H1 (cell line): ENCODE results near the gene DISP3. TPM values are rescaled to one million over a fixed set of nuclear protein-coding genes. Genes with fewer than 3 reads are reported as not detected.

Experiments
- CTCF ChIA-PET: fragments of 300-600 bp; sonication (Branson Sonifier 250); formaldehyde crosslinking; loops from one replicate; lab custom pipeline; 2021; ENCODE audit not compliant: partially characterized antibody; lab: Charles Lee
- POLR2A ChIA-PET: fragments of 300-600 bp; sonication (Branson Sonifier 250); formaldehyde crosslinking; loops from one replicate; lab custom pipeline; 2021; ENCODE audit warnings: inconsistent platforms; ENCODE audit not compliant: partially characterized antibody; lab: Charles Lee
- DNase-seq, 2 experiments: peaks; one replicate each; pipeline versions ENCODE4 v3.0.0 to v3.0.0-alpha.2; 2010 to 2022; ENCODE audit warnings: low spot score in 2 of 2, low read depth in 1 of 2, mixed read lengths in 1 of 2
- FAIRE-seq: peaks from 2 replicates; lab custom pipeline; 2011; peaks lifted over from hg19 to GRCh38; lab: Jason Lieb, UNC
- H2AFZ ChIP-seq: 2 replicates; pipeline ENCODE4 v1.8.1; 2012; ENCODE audit warnings: low read length, inconsistent platforms
- H2AK5ac ChIP-seq: 2 replicates; pipeline ENCODE4 v1.6.1; 2013; ENCODE audit warnings: low read depth, low read length
- H2BK120ac ChIP-seq: replicated peaks from 2 replicates; pipeline ENCODE3; 2013; ENCODE audit warnings: low read depth, low read length, inconsistent platforms
- H2BK12ac ChIP-seq: 2 replicates; pipeline ENCODE4 v1.6.1; 2013; ENCODE audit warnings: low read depth, low read length
- H2BK15ac ChIP-seq: 2 replicates; pipeline ENCODE4 v1.6.1; 2013; ENCODE audit warnings: low read length
- H2BK20ac ChIP-seq: 2 replicates; pipeline ENCODE4 v1.6.1; 2013; ENCODE audit warnings: low read length
- H2BK5ac ChIP-seq: 2 replicates; pipeline ENCODE4 v1.6.1; 2013; ENCODE audit warnings: low read depth, low read length
- H3K14ac ChIP-seq: 2 replicates; pipeline ENCODE4 v1.6.1; 2013; ENCODE audit warnings: inconsistent platforms; ENCODE audit not compliant: insufficient read length
- H3K18ac ChIP-seq: 2 replicates; pipeline ENCODE4 v1.6.1; 2013; ENCODE audit warnings: low read length; ENCODE audit errors: extremely low read depth
- H3K23ac ChIP-seq: 2 replicates; pipeline ENCODE4 v1.6.1; 2013; ENCODE audit warnings: inconsistent platforms; ENCODE audit not compliant: insufficient read length
- H3K23me2 ChIP-seq: 2 replicates; pipeline ENCODE4 v1.6.1; 2013; ENCODE audit warnings: low read depth, low read length
- H3K27ac ChIP-seq: 2 replicates; pipeline ENCODE4 v1.6.1; 2011; ENCODE audit warnings: low read depth, low read length, inconsistent platforms
- H3K27me3 ChIP-seq, 4 experiments: replicated peaks in 1 of 4; 1 replicate in 1 of 4; 2 replicates in 3 of 4; pipeline versions ENCODE4 v1.6.1 to v1.8.1; 2011 to 2013; ENCODE audit warnings: low read length in 3 of 4, mild to moderate bottlenecking in 3 of 4, inconsistent platforms in 2 of 4, mixed read lengths in 2 of 4, moderate library complexity in 1 of 4; ENCODE audit not compliant: control insufficient read depth in 3 of 4, insufficient read depth in 3 of 4; ENCODE audit errors: extremely low read depth in 1 of 4
- H3K36me3 ChIP-seq, 4 experiments: 2 replicates each; pipeline versions ENCODE4 v1.6.1 to v1.8.1; 2011 to 2013; ENCODE audit warnings: mild to moderate bottlenecking in 4 of 4, low read length in 3 of 4, moderate library complexity in 2 of 4, control low read depth in 1 of 4, inconsistent platforms in 1 of 4; ENCODE audit not compliant: insufficient read depth in 4 of 4, control insufficient read depth in 2 of 4
- H3K4ac ChIP-seq: replicated peaks from 2 replicates; pipeline ENCODE3; 2013; ENCODE audit warnings: low read length, low read depth, mixed read lengths, inconsistent platforms; ENCODE audit not compliant: insufficient read length
- H3K4me1 ChIP-seq, 4 experiments: replicated peaks in 1 of 4; 1 replicate in 1 of 4; 2 replicates in 3 of 4; pipeline versions ENCODE4 v1.6.1 to v1.8.1; 2011 to 2013; ENCODE audit warnings: low read length in 3 of 4, inconsistent platforms in 2 of 4, mixed read lengths in 1 of 4; ENCODE audit not compliant: insufficient read depth in 4 of 4, control insufficient read depth in 3 of 4
- H3K4me2 ChIP-seq, 2 experiments: 2 replicates each; pipeline versions ENCODE4 v1.6.1 to v1.8.1; 2011 to 2013; ENCODE audit warnings: low read depth in 2 of 2, low read length in 2 of 2, control low read depth in 1 of 2, inconsistent platforms in 1 of 2, mild to moderate bottlenecking in 1 of 2; ENCODE audit not compliant: insufficient read depth in 1 of 2
- H3K4me3 ChIP-seq, 4 experiments: fragments of 200-600, 300-600 bp in 1 of 4; sonication (generic), shearing (Covaris generic), sonication (Bioruptor Twin) in 1 of 4; 2 replicates each; pipeline versions ENCODE4 v1.5.1 to v1.8.1; 2011 to 2016; ENCODE audit warnings: low read length in 4 of 4, low read depth in 3 of 4, control low read depth in 2 of 4, inconsistent platforms in 2 of 4, mild to moderate bottlenecking in 2 of 4, mixed read lengths in 1 of 4, moderate library complexity in 1 of 4; ENCODE audit not compliant: insufficient read depth in 2 of 4; ENCODE audit errors: extremely low read depth in 1 of 4
- H3K56ac ChIP-seq: replicated peaks from 2 replicates; pipeline ENCODE3; 2013; ENCODE audit warnings: low read depth, mild to moderate bottlenecking, mixed read lengths, low read length, inconsistent platforms; ENCODE audit not compliant: insufficient read length
- H3K79me1 ChIP-seq: 2 replicates; pipeline ENCODE4 v1.6.1; 2013; ENCODE audit warnings: low read depth, low read length, control low read depth
- H3K79me2 ChIP-seq, 2 experiments: 2 replicates each; pipeline versions ENCODE4 v1.6.1 to v1.8.1; 2012 to 2013; ENCODE audit warnings: low read length in 2 of 2, mild to moderate bottlenecking in 2 of 2, inconsistent platforms in 1 of 2; ENCODE audit not compliant: insufficient read depth in 2 of 2, control insufficient read depth in 1 of 2
- H3K9ac ChIP-seq, 4 experiments: replicated peaks in 1 of 4; 1 replicate in 1 of 4; 2 replicates in 3 of 4; pipeline versions ENCODE4 v1.6.1 to v1.8.1; 2011 to 2013; ENCODE audit warnings: low read depth in 3 of 4, low read length in 3 of 4, control low read depth in 2 of 4, mild to moderate bottlenecking in 2 of 4, moderate library complexity in 2 of 4, inconsistent platforms in 1 of 4; ENCODE audit errors: extremely low read depth in 1 of 4
- H3K9me3 ChIP-seq, 2 experiments: 2 replicates each; pipeline versions ENCODE4 v1.6.1 to v1.8.1; 2012 to 2013; ENCODE audit warnings: mild to moderate bottlenecking in 2 of 2, moderate library complexity in 2 of 2, control low read depth in 1 of 2, inconsistent platforms in 1 of 2, low read depth in 1 of 2, low read length in 1 of 2, mixed read lengths in 1 of 2; ENCODE audit not compliant: insufficient read depth in 2 of 2
- H4K20me1 ChIP-seq, 2 experiments: replicated peaks in 1 of 2; 2 replicates each; pipeline versions ENCODE3 to v1.8.1; 2011 to 2013; ENCODE audit warnings: inconsistent platforms in 2 of 2, low read length in 2 of 2, mild to moderate bottlenecking in 1 of 2; ENCODE audit not compliant: insufficient read depth in 2 of 2, control insufficient read depth in 1 of 2
- H4K5ac ChIP-seq: 2 replicates; pipeline ENCODE4 v1.6.1; 2013; ENCODE audit warnings: low read length, low read depth, mixed read lengths, inconsistent platforms; ENCODE audit not compliant: insufficient read length
- H4K8ac ChIP-seq: 2 replicates; pipeline ENCODE4 v1.8.0; 2013; ENCODE audit warnings: mild to moderate bottlenecking, moderate library complexity, low read length, inconsistent platforms; ENCODE audit not compliant: insufficient read depth; ENCODE audit errors: extremely low read depth
- H4K91ac ChIP-seq: replicated peaks from 2 replicates; pipeline ENCODE3; 2013; ENCODE audit warnings: low read length, mixed read lengths, inconsistent platforms; ENCODE audit not compliant: insufficient read length
- ASH2L ChIP-seq: fragments of 200-600, 300-600 bp; sonication (generic); IDR thresholded peaks from one replicate; pipeline ENCODE4 v1.7.1; 2017; ENCODE audit warnings: low read length
- MAFK ChIP-seq: IDR thresholded peaks from 2 replicates; pipeline ENCODE4 v1.6.1; 2012; ENCODE audit warnings: low read depth, mild to moderate bottlenecking, improper control_type of control experiment, low read length
- POLR2A ChIP-seq, 2 experiments: IDR thresholded peaks; 1 replicate in 1 of 2; 2 replicates in 1 of 2; pipeline ENCODE4 v1.6.1; 2011; ENCODE audit warnings: low read depth in 2 of 2, low read length in 2 of 2, mild to moderate bottlenecking in 2 of 2; ENCODE audit errors: control extremely low read depth in 1 of 2
- RBBP5 ChIP-seq: IDR thresholded peaks from 2 replicates; pipeline ENCODE4 v1.7.1; 2012; ENCODE audit warnings: low read depth, mild to moderate bottlenecking, inconsistent platforms, low read length, moderate library complexity, borderline replicate concordance
- TAF1 ChIP-seq: IDR thresholded peaks from 2 replicates; pipeline ENCODE4 v1.6.1; 2011; ENCODE audit warnings: mild to moderate bottlenecking, low read depth, low read length
- TBP ChIP-seq: IDR thresholded peaks from 2 replicates; pipeline ENCODE4 v1.6.1; 2011; ENCODE audit warnings: low read depth, low read length, improper control_type of control experiment
- WGBS, 2 experiments: shearing (Covaris generic) in 1 of 2; methylation state at CpG; one replicate each; pipeline versions ENCODE4 v1.1.6 to v1.1.7; 2013 to 2015; ENCODE audit warnings: low lambda C conversion rate in 2 of 2, mixed read lengths in 2 of 2, inconsistent platforms in 1 of 2, low coverage in 1 of 2, missing lambda C conversion rate in 1 of 2; ENCODE audit not compliant: insufficient replicate concordance in 2 of 2, insufficient coverage in 1 of 2, insufficient read length in 1 of 2; ENCODE audit errors: extremely low coverage in 1 of 2, missing lambda C conversion rate in 1 of 2; 5-methylcytosine and 5-hydroxymethylcytosine counted together
- polyA plus RNA-seq, 7 experiments: library from polyadenylated mRNA; depleted of rRNA in 3 of 7; stranded (reverse) in 5 of 7; unstranded in 2 of 7; fragments of >200 nt in 5 of 7; fragments of 200-250 nt in 2 of 7; gene quantifications; 1 replicate in 5 of 7; 2 replicates in 1 of 7; 4 replicates in 1 of 7; pipeline versions ENCODE4 v1.2.1 to v1.2.3, GENCODE V29; 2011 to 2013; ENCODE audit warnings: missing spikeins in 2 of 7, mixed read lengths in 2 of 7
- total RNA-seq: library from RNA; stranded (reverse); fragmentation: NEBNext Ultra II Directional; extraction: Animal tissue kit (Norgen Biotek cat#: 25700); gene quantifications from 2 replicates; pipeline ENCODE4 v1.2.1, GENCODE V29; 2021

Gene DISP3
- total and polyA plus RNA-seq, 2 of the 8 experiments (the other 6 are each of a cell fraction or from before 2014, with no cell fraction given): 3.4 to 4.6 TPM

DNA sequence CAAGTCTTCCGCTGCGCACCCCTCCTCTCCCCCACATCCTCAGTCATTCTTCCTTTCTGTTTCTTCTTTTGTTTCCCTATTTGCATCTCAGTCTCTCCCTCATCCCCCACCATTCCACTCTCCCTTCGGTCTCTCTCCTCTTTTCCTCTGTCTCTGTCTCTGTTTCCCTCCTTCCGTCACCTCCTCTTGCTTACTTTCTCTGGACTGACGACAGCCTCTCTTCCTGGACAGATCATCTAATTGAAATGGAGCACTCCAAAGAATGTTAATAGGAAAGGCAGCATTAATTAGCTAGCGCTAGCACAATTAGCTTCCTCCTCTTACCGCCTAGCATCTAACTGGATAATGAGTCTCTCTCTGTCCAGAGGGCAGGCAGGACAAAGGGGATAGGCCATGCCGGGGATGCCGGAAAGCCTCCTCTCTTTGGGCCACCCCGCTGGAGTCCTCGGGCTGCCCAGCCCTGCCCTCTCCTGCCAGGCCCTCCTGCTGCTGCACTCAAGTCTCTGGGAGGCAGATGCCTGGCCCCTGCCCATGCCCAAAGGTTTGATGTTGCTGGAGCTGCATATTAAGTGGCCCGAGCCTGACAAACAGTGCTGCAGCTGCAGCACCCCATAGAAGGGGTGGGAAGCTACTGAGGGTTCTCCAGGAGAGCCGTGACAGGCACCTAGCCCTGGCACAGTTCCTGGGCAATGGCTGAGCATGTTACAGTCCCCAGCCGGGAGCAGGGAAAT, 20.8 kb downstream of the DISP3 start:
- H3K56ac ChIP-seq: no peak overlapping the region
- H4K20me1 ChIP-seq: no peaks in the 10 kb centered on the region
- H2BK120ac ChIP-seq: no peak overlapping the region
- FAIRE-seq (peak; percentile 60), DNase-seq (peak in 1 of 2 experiments; percentile 67)
- H3K4me3 ChIP-seq: peak overlapping the region in 2 of 4 experiments; percentile 7 to 40; a peak in 5 of 8 replicates
- 0 out of 2 replicates have a peak overlapping the region, but pooled peaks have one; percentile 25 for H2BK15ac ChIP-seq
- H3K18ac ChIP-seq: peak overlapping the region; percentile 88
- peak overlapping the region; percentile 87; the same call in 1 of the 2 replicates for H2AFZ ChIP-seq
- H3K14ac ChIP-seq: no peak overlapping the region
- H3K23ac ChIP-seq: no peak overlapping the region
- peak overlapping the region; percentile 40; the same call in 1 of the 2 replicates for H2BK20ac ChIP-seq
- H2BK5ac ChIP-seq: peak overlapping the region; percentile 10; the same call in 1 of the 2 replicates
- 27% methylated on average over 14 of the region's 14 CpGs; no CpG with 5 or more reads in 1 of the 2 experiments for WGBS, 2 experiments
- no peak overlapping the region for H2AK5ac ChIP-seq
- peaks cover 1% of the 10 kb centered on the region; the same call in 1 of the 2 replicates for H3K23me2 ChIP-seq
- H2BK12ac ChIP-seq: peak overlapping the region; percentile 90; the same call in 1 of the 2 replicates
- H3K9me3 ChIP-seq: peaks cover 0 to 11% of the 10 kb centered on the region in 2 experiments; a peak in 2 of 4 replicates
- H4K91ac ChIP-seq: peak overlapping the region; percentile 31
- no peaks in the 10 kb centered on the region for H3K79me1 ChIP-seq
- H3K79me2 ChIP-seq: no peaks in the 10 kb centered on the region
- no peaks in the 10 kb centered on the region for H3K27me3 ChIP-seq
- ChIA-PET POLR2A (interaction anchor here (1.2 to 3.0 kb wide), 6 partner anchors 12 to 58 kb away, joined by 3 to 12 read pairs (median 4); partner anchors contain the start of gene DISP3), CTCF (interaction anchor here (1.6 to 6.2 kb wide), 3 partner anchors 13 to 159 kb away, joined by 3 to 42 read pairs (median 30); partner anchors contain the start of gene DISP3)
- H4K5ac ChIP-seq: peak overlapping the region; percentile 49
- no peak overlapping the region; a peak in 1 of 7 replicates for H3K9ac ChIP-seq
- peak overlapping the region; percentile 53 to 89 for H3K4me2 ChIP-seq
- no peak overlapping the region for H3K4ac ChIP-seq
- peaks cover 0 to 23% (median 6%) of the 10 kb centered on the region in 4 experiments; a peak in 5 of 8 replicates for H3K36me3 ChIP-seq
- H3K27ac ChIP-seq: peak overlapping the region; percentile 5; the same call in 1 of the 2 replicates
- TF ChIP-seq TAF1 (peak; percentile 23; the same call in 1 of the 2 replicates), POLR2A (IDR thresholded peaks at IDR 0.05; ENCODE audit: control extremely low read depth in 1 of 2, low read depth in 2 of 2, low read length in 2 of 2) (peak in 1 of 2 experiments; percentile 50; a peak in 2 of 3 replicates), TBP (no peak), ASH2L (peak; percentile 23), RBBP5 (0 out of 2 replicates have a peak, but pooled peaks have one; percentile 23), MAFK (no peak)
- H3K4me1 ChIP-seq: peaks cover 12 to 32% (median 21%) of the 10 kb centered on the region in 4 experiments
- H4K8ac ChIP-seq: no peak overlapping the region
